ENCODE results near the gene OSBPL10.

DNA sequence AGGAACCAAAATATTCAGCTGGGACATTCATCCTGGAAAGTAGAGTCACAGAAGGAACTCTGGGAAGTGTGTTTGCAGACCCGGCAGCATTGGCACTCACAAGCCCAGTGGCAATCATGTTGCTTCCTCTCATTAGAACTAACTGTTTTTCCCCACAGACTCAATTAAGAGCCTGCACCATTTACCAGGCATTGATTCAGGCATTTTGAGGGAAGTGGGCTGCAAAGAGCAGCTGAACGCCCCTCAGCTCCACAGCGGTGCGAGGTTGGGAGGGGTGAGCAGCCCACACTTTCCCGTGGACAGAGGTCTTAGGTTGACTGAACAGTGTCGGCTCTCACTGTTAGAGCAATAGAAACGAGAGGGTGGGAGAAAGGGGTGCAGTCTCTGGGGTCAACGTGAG, 304.5 kb downstream of the OSBPL10 start:
- TF ChIP-seq, protein P1, sequence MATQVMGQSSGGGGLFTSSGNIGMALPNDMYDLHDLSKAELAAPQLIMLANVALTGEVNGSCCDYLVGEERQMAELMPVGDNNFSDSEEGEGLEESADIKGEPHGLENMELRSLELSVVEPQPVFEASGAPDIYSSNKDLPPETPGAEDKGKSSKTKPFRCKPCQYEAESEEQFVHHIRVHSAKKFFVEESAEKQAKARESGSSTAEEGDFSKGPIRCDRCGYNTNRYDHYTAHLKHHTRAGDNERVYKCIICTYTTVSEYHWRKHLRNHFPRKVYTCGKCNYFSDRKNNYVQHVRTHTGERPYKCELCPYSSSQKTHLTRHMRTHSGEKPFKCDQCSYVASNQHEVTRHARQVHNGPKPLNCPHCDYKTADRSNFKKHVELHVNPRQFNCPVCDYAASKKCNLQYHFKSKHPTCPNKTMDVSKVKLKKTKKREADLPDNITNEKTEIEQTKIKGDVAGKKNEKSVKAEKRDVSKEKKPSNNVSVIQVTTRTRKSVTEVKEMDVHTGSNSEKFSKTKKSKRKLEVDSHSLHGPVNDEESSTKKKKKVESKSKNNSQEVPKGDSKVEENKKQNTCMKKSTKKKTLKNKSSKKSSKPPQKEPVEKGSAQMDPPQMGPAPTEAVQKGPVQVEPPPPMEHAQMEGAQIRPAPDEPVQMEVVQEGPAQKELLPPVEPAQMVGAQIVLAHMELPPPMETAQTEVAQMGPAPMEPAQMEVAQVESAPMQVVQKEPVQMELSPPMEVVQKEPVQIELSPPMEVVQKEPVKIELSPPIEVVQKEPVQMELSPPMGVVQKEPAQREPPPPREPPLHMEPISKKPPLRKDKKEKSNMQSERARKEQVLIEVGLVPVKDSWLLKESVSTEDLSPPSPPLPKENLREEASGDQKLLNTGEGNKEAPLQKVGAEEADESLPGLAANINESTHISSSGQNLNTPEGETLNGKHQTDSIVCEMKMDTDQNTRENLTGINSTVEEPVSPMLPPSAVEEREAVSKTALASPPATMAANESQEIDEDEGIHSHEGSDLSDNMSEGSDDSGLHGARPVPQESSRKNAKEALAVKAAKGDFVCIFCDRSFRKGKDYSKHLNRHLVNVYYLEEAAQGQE (IDR thresholded peaks at IDR 0.05; ENCODE audit: borderline replicate concordance), result no peak
- no peak for TF ChIP-seq EP300 (conservative IDR thresholded peaks at IDR 0.05; ENCODE audit: poor library complexity, severe bottlenecking)
- TF ChIP-seq RAD21 (conservative IDR thresholded peaks at IDR 0.05), result no peak
- TF ChIP-seq POLR2AphosphoS5 (IDR thresholded peaks at IDR 0.05), result no peak
- no peak for TF ChIP-seq EZH2 (IDR thresholded peaks at IDR 0.05; ENCODE audit: borderline replicate concordance, insufficient read depth, low read length, poor library complexity, severe bottlenecking)
- TF ChIP-seq, protein P2, sequence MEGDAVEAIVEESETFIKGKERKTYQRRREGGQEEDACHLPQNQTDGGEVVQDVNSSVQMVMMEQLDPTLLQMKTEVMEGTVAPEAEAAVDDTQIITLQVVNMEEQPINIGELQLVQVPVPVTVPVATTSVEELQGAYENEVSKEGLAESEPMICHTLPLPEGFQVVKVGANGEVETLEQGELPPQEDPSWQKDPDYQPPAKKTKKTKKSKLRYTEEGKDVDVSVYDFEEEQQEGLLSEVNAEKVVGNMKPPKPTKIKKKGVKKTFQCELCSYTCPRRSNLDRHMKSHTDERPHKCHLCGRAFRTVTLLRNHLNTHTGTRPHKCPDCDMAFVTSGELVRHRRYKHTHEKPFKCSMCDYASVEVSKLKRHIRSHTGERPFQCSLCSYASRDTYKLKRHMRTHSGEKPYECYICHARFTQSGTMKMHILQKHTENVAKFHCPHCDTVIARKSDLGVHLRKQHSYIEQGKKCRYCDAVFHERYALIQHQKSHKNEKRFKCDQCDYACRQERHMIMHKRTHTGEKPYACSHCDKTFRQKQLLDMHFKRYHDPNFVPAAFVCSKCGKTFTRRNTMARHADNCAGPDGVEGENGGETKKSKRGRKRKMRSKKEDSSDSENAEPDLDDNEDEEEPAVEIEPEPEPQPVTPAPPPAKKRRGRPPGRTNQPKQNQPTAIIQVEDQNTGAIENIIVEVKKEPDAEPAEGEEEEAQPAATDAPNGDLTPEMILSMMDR (IDR thresholded peaks at IDR 0.05; ENCODE audit: poor library complexity, severe bottlenecking), result no peak

Measured in neural cell (in vitro differentiated cells).